CD4-positive, alpha-beta T cell treated with Interleukin-21 for 1 hour (primary cell): ENCODE results near the gene CIB4.

Experiments used
- DNase-seq: peaks from one replicate; pipeline ENCODE4 v3.0.0-alpha.2; 2020

The CIB4 gene

DNA sequence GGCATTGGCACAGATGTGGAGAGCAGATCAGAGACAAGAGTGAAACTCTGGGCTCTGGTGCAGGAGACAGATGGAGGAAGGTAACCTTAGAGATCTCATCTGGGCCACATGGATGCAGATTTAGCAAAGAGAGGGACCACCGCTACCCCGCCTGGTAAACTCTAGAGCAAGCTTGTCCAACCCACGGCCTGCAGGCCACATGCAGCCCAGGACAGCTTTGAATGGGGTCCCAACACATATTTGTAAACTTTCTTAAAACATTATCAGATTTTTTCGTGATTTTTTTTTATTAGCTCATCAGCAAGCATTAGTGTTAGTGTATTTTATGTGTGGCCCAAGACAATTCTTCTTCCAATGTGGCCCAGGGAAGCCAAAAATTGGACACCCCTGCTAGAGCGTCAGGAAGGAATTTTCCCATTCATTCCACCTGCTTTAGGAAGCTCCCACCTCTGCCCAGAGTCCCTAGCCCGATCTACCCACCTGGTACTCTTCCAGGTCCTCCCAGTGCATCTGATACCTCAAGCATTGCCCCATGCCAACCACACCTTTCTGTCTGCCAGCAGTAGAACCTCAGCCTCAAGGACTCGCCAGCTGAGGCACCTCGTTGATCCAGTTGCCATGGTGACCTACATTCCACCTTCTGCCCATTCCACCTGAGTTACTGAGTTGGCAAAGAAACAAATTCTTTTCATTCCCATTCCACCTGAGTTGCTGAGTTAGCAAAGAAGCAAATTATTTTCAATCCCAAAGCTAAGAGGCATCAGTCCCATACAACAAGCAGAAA lies at the start of gene CIB4:
TSS of gene CIB4 (minus strand) at position 586 of the 784 bp plus-strand sequence. CDS start at position 534, 52 bp downstream.
- DNase-seq, result no peak

DNA sequence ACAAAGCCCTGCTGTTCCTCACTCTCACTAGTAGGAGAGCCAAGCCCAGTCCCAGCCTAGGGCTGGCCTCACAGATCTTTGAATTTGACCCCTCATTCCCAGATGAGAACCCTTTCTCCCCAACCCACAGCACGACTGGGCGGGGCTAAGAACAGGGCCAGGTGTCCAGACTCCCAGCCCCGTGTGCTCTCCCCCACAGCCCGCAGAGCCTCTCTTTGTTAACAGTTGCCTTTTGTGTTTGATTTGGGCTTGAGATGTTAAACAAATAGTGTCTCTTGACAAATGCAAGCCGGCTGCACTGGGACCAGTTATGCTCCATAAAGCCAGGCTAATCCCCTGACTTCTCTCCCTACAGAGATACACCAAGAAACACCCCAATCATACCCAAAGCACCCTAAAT lies 46.6 kb upstream of the CIB4 start:
- no peak for DNase-seq

DNA sequence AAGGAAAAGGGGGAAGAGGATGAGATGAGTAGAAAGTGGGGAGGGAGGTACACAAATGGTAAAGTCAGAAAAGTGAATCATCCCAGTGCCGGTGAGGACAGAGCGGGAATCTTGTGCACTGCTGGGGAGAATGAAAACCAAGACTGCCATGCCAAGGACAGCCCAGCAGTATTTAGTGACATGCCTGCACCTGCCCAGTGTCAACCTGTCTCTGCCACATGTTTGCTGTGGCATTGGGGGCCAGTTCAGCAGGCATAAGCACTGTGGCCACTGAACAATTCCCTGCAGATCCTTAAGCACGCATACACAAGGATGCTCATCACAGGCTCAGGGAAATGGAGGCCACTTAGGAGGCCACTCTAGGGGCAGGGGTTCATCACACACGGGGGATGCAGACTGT lies 46.2 kb upstream of the CIB4 start:
- DNase-seq, result no peak

DNA sequence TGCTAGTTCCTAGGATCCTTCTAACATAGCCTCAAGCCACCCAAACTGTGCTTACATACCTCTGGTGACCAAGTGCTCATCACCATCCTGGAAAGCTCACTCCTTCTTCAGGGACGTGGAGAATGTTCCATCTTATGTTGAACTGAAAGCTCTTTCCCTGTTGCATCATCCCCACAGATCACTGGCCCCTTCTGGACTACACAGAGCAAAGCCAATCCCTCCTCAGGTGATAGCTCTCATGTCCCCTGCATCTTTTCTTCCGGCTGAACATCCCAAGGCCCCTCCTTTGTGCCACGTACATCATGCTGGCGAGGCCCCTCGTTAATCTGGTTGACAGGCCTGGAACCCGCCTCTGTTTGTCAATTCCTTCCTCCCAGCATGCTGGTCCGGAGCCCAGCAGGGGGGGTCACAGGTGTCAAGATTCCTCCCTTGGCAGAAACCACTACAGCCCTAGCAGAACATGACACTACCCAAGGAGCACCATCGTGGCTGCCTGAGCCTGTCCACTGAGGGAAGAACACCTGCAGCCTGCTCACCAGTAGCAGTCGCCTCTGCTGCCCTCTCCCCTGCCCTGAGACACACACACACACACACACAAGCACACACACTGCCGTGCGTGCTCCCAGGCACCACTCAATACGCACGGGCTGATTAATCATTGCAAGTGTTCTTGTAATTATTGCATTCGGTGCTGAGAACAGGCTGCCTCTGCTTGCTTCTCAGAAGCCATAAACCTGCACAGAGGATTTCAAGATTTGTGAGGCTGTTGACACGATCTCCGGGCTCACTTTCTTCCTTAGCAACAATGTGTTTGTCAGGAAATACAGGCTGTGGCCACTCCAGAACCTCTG lies 45.0 kb upstream of the CIB4 start:
- no peak for DNase-seq

DNA sequence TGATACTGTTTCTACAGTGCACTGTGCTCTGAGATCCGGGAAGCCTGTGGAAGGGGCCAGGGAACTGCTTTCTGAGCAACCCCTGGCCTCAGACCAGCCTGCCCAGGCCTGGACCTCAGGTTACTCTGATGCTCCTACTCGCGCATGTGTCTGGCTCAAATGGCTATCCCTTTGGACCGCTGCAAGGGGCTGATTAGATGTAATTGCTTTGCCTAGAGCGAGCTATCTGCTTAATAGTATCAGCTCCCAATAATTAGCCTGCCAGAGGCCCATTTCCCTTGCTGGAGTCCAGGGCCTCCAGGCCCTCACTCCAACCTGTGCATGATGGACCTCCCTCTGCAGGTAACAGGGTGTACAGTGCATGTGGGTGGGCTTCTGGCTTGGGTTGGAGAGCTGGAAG lies 44.2 kb upstream of the CIB4 start:
- DNase-seq, result no peak

DNA sequence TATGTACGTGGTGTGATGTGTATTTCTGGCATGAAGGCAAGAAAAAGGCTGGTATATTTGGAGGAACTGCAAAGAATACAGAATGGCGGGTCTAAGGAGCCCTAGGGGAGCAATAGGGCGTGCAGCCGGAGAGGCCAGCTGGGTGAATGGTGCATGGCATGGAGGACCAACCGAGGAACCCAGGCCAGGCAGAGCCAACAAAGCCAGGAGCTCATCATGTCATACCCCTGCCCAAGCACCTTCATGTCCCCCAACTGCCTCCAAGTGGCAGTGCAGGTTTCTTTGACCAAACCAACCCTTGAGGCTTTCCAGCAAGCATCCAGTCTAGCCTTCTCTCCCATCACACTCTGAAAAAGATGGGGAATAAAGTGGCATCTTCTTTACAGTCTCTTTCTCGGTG lies 42.4 kb upstream of the CIB4 start:
- DNase-seq, result no peak

DNA sequence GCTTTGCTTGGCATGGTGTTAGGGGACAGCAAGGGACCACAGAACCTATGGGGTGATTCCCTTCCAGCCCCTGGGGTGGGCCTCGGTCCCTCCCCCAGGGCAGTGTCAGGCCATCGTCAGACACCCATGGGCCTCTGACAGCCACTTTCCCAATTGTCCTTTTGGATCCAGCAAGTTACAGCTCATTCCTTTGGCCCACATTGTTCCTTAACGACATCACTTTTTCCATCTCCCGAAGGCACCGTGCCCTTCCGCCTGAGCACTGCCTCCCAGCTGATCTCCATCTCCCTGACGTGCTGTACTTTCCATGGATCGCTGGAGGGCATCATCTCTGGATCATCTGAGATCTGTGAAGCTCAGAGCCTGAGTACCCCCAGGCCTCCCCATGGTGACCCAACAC lies 41.0 kb upstream of the CIB4 start:
- no peak for DNase-seq

DNA sequence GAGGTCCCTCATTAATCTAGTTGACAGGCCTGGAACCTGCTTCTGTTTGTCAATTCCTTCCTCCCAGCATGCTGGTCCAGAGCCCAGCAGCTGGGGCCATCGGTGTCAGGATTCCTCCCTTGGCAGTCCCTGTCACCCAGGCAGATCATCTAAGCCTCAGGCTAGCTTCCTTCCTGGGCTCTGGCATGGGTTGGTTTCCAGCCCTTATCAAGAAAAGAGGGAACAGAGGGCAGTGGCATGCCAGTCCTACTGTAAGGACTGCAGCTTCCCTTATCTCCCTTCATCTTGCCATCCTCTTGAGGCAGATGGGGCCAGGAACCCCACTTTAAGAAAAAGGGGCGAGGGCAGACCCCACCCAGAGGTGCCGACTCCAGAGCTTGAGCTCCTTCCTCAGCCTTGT lies 40.5 kb upstream of the CIB4 start:
- DNase-seq, result no peak

DNA sequence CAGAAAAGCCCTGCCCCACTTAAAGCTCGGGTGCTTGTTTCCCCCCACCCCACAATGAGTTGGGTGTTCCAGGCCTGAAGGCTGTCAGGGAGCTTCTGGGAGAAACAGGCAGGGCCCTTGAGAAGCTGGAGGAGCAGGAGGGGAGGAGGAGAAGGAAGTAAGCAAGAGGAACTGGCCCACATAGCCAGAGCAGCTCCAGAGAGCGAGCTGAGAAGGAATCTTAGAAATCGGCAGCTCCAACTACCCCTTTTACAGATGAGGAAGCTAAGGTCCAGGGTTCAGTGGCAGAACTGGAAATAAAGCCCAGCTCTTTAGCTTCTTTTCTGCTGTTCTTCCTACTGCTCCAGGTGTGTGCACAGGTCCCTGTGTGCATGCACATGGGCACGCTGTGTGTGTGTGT lies 38.7 kb upstream of the CIB4 start:
- no peak for DNase-seq

DNA sequence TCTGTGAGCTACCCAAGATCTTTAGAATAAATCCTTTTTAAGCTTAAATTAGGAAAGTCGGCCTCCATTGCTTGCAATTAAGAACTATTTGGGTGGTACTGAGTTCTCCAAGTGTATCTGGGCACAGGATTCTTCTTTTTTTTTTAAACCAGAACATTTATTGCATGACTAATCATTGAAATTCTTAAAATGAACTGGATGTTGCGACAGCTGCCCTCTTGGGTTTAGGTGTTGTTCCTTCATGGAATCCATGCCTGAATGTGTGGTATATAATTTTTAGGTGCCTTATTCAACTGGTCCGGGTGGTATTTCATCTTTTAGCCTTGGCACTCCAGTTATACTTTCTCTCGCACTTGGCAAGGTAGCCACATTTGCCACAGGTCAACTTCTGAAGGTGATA lies 36.9 kb upstream of the CIB4 start:
- no peak for DNase-seq

DNA sequence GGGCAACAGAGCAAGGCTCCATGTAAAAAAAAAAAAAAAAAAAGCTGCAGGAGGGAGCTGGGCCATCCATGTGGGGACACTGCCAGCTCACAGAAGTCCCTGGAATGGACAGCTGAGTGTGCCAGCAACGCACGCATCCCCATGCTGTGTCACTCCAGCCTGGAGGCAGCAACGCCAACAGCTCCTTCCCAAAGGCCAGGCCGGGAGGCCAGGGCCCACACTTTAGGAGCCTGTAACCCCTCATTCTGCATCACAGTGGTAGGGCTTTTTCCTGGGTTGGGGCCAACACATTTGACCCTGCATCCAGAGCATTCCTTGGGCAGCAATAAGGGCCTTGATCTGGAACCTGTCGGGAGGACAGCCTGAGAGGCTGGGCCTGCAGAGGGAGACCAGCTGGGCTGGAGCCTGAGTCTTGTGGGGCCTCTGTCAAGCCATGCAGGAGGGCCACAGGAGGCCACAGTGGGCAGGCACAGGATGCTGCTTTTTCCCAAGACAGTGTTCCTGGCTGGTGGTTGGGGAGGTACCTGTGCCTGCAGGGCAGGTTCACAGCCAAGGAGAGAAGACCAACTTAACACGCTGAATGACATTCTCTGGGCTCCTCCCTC lies 34.6 kb upstream of the CIB4 start:
- DNase-seq, result no peak

DNA sequence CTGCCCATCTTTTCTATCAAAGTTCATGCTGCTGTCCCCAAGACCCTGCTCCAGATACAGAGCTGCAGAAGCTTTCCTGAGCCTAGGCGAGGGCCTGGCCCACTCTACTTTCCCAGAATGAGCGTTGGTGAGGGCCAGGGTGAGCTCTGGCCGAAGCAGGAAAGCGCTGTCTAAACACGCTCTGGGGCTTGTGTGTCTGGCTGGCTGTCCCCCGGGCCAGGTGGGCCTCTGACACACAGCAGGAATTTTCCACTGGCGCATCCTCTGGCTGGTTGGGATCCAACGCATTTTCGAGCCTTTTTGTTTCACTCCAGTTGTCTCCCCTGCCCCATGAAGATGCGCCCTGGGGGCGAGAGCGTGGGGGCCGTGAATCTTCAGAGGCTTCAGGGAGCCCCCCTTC lies 33.6 kb upstream of the CIB4 start:
- DNase-seq, result no peak

DNA sequence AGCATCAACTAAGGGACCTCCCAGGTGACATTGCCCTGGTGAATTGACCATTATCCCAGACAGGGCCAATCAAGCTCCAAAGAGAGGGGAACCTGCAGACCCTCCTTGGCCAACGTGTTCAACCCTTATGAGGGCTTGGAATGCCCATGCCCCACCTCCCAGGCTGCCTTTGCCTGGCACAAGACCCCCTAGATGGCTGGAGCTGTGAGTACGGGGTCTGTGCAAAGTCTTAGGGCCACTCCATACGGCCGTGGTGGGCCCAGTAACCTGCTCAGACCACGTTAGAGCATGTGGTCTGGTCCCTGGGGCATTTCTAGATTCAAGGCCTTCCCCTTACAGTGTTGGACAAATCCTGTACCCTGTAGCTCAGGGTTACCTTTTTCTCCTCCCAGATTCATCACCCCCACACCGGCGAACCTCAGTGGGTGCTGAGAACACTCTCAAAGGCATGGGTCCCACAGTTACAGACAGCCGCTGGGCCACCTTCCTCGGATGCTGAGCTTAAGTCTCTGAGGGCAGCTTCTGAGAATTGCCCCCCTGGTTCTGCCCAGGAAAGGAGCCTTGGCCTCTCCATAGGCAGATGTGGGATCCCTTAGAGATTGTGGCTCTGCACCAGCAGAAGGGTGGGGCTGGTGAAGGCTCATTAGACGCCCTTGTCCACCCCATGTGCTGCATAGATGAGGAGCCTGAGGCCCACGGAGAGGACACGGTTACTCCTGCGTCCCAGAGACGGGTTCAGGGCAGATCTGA lies 33.0 kb upstream of the CIB4 start:
- DNase-seq, result no peak

DNA sequence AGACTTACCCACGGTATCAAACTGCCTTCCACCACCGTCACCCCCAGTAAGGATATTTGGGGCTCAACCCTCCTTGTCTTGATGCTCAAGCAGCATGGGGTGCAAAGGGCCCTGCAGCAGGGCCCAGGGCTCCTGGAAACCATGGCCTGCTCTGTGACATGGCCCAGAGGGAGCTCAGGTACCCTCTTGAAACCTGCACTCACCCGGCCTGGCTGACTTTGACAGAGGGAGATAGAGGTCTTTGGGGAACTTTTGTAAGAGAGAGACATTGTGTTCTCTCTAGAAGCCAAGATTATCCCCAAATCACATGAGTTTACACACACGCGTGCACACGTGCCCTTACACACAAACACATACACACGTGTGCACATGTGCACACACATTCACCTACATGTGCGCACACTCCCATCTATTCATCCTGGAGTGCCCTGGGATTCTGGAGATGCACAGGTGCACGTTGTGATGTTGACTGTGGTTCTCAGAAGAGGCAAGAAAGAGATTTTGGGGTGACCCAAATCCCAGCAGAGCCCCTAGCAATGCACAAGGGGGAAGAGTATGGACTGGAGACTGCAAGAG lies 31.7 kb upstream of the CIB4 start:
- no peak for DNase-seq

DNA sequence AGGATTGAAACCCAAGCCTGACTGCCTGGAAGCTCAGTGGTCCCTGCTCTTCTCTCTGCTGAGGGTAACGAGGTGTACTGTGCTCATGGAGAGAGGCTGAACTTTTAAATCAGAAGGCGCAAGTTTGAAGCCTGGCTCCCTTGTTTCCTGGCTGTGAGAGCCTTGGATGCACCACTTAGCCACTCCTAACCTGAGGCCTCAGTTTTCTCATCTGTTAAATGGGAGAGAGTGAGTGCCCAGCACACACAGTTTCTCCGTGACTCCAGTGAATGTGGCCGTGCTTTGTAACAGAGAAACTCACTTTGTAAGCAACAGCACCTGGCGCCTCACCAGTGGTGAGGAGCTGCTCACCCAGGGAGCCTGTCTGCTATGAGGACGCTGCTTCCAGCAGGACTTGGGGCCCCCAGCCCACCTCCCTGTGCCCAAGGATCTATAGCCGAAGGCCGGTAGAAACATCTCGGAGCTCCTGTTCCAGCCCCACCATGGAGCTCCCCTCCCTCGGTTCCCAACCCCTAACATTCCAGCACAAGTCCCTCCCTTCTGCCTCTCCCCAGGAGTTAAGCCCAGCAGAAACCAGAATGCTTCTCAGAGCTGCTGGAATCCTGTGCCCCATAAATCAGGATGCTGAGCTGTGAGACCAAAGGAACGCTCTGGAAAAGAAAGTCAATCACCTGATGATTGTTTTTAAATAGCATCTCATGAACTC lies 31.1 kb upstream of the CIB4 start:
- DNase-seq, result no peak

DNA sequence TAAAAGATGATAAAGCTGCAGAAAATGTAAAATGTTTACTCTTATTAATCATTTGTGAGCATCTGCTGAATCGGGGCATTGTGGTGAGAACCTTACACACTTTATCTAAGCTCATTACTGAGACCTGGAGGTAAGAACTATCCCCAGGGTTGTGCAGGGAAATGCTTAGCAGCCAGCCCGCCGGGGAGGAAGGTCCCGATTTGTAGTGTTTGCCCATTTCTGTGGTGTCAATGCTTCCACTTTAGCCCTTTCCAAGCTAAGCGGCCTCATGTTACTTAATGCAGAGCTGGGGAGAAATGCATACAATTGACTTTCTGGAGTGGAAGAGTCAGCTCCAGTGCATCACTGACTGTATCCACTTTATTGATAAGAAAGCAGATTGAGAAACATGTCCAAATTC lies 30.5 kb upstream of the CIB4 start:
- no peak for DNase-seq

DNA sequence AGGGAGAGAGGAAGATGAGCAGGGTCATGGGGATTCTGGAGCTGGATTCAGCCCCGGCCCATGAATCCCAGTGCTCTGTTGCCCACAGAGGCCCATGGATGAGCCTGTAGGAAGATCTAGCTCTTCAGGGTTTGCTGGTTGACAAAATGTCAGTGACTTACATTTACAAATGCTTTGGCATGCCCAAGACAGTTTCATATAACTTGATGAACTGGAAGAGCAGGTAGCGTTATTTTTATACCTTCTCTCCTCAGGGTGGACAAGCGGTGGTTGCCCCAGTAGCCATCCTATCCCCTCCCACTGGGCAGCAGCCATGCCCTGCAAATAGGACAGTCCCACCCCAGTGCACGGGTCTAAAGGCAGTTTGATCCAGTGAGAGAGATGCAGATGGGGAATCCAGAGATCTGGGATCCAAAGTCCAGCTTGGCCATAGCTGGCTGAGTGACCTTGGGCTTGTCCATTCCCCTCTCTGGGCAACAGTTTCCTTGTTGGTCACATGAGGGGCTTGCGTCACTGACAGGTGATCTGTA lies 29.8 kb upstream of the CIB4 start:
- DNase-seq, result no peak

DNA sequence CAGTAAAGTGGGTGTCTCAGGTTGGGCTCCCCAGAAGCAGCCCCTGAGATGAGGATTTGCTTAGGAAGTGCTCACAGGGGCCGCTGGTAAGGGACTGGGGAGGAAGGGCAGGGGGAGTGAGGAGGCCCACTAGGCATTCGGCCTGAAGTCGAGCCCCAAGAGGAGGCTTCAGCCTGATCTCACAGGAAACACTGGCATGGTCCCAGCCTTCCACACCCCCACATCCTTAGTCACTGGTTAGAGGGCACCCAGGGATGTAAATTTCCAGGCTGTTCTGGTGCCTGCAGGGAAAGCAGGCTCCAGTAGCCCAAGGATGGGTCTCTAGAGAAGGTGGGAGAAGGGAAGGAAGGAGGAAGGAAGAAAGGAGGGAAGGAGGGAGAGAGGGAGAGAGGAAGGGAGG lies 29.0 kb upstream of the CIB4 start:
- no peak for DNase-seq

DNA sequence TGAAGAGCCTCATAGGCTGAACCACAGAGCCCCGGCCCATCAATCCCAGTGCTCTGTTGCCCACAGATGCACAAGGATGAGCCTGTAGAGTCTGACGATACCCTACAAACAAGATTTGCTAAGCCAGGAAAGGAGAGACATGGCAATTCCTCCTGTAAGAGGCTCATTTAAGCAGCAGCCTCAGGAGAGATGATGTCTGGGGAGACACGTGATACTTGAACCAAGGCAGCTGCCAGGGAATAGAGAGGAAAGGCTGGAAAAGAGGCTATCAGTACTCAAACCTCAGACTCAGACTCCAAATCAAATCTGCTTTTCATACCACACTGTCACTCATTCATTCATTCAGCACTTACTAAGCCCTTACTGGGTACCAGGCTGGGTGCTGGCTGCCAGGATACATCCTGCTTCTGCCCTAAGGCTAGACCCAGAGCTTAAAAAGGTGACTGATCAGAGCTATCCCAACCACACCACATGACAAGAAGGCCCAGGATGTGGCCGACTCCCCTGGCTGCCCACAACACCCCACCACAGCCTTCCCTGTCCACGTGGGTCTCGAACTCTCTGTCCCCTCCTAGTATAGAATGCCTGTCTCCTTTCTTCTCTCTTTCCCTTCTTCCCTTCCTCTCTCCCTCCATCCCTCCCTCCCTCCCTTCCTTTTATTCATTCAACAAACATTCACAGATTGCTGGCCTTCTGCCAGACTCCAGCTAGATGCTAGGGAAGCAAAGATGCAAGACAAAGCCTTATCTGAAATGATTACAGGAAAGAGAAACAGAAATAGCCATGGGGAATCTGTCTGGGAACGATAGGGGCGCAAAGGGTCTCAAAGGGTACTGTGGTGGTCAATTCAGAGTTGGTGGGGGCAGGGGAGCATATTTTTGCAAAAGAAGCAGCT lies 27.9 kb upstream of the CIB4 start:
- no peak for DNase-seq

DNA sequence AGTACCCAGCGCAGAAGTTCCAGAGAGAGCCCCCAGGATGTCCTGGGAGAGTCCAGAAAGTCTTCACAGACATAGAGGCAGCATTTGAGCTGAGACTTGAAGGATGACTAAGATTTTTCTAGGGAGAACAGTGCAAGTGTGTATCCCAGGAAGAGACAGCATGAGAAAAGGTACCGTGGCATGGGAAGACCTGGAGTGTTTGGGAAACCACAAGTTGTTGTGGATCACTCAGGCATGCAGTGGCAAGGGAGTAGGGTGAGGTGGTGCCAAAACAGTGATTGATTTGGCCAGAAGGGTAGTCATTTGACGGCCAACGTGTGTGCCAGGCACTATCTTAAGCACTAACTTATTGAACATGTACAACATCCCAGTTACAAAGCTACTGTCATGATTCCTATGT lies 26.9 kb upstream of the CIB4 start:
- no peak for DNase-seq

DNA sequence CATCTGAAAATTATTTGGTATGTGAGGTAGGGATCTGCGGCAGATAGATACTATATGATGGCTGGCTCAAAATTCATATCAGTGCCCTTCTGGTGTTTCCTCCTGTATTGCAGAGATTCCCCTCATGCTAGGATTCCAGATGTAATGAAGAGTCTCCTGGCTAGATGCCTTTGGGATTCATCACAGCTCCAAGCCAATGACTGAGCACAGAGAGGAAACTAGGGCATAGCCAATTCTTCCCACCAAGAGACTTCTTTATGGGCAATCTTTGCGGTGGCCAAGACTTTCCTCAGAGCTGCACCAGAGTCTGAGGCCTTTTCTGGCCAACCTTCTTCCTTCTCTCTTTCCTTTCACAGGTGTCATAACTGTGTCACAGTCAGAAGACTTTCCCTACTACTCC lies 25.5 kb upstream of the CIB4 start:
- no peak for DNase-seq
